NCI-H82 treated with DMSO at 0.1 percent for 48 hours (cell line): ENCODE data around the gene LUC7L2.
A peak's percentile ranks its signal among the peaks of the same experiment; 100 is the strongest.
"Not testable (repeated sequence)": the region's sequence is repeated elsewhere in the genome, so short reads cannot be mapped to it uniquely, and the experiment has no call there.

Experiments used
- DNase-seq: peaks from one replicate; lab custom pipeline; 2025; ENCODE audit not compliant: unreplicated experiment; lab: John Stamatoyannopoulos, UW

The LUC7L2 gene

DNA sequence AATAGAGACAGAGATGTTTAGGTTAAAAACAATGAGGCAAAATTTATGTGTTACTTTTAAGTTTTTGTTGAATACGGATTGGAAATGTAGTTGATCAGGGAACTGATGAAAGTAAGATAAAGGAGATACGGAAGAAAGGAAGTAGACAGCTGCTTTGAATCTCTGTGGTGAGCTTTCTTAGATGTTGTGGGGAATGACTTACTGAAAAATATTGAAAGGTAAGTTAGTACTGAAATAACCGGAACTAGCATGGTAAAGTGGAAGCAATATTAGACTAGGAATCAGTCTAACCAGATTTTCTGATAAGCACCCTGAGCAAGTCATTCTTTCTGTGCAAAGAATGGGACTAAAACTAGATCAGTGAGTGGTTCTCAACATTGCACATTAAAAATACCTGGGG lies 34.8 kb downstream of the LUC7L2 start:
- DNase-seq, result no peak

- DNase-seq, result no peak
These were observed 36.7 kb downstream of the LUC7L2 start for GRCh38 chr7:139396323-139396951.

DNA sequence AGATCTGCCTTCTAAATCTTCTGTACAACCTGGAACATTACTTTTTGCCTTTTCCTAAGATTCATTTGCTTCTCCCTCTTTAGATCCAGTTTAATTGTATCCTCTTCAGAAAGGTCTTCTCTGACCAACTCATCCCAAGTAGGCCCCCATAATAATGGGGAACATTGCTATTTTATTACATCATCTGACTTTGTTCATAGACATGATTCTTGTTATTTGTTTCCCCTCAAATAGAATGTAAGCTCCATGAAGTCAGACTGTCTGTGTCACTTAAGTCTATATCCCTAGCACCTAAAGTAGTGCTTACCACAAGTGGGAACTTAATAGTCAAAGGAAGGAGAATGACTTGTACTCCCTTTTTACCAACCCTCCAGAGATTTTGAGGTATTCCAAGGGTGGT lies 37.5 kb downstream of the LUC7L2 start:
- no peak for DNase-seq

DNA sequence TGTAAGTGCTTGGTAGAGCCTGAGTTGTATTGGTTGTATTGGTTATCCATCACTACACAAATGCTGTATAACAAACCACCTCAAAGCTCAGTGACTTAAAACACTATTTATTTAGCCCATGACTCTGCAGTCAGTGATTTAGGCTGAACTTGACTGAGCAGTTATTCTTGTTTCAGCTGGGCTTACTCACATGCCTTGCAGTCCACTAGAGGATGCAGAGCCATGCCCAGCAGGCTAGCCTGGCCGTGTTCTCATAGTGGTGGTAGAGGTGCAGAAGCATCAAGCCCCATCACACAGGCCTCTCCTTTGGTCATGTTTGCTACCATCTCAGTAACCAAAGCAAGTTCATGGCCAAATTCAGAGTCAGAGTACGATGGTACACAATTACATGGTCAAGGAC lies 43.9 kb downstream of the LUC7L2 start:
- no peak for DNase-seq

GRCh38 chr7:139407555-139407954 lies 47.9 kb downstream of the LUC7L2 start:
- no peak for DNase-seq

DNA sequence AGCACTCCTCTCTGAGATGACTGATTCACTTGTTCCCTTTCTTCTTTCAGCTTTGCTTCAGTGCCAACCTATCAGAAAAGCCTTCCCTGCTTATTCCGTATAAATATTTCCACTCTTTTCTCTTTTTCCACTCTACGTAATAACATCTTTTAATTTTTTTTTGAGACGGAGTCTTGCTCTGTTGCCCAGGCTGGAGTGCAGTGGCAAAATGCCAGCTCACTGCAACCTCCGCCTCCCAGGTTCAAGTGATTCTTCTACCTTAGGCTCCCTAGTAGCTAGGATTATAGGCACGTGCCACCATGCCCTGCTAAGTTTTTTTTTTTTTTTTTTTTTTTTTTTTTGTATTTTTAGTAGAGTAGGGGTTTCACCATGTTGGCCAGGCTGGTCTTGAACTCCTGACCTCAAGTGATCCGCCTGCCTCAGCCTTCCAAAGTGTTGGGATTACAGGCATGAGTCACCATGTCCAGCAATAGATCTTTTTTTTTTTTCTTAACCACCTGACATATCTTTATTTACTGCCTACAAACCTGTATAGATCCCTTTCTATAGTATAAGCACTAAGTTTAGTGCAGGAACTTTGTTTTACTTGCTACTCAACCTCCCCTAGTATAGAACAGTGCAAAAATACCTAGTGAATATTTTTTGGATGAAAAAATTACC lies 55.2 kb downstream of the LUC7L2 start:
- DNase-seq, result not testable (repeated sequence)

GRCh38 chr7:139416405-139416804 lies 56.7 kb downstream of the LUC7L2 start:
- DNase-seq, result no peak

GRCh38 chr7:139417478-139417877 lies 57.8 kb downstream of the LUC7L2 start:
- no peak for DNase-seq

DNA sequence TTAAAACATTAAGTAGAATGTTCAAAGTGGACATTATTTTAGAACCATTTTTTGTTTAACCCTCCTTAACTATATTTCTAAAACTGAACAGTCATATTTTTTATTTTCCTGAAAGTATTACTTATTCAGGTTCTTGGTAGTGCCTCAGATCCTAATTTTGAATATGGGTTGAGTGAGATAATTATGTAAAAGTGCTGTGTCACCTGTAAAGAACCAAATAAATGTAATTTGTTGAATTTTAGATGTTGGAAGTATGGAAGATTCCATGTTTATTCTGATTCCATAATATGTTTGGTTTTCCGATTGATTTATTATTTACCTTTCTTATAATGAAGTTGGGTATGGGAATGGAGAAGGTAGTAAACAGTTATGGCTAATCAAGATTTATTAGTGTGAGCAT lies 61.4 kb downstream of the LUC7L2 start:
- no peak for DNase-seq

- DNase-seq, result no peak
These were observed 62.4 kb downstream of the LUC7L2 start for GRCh38 chr7:139422126-139422525.

DNA sequence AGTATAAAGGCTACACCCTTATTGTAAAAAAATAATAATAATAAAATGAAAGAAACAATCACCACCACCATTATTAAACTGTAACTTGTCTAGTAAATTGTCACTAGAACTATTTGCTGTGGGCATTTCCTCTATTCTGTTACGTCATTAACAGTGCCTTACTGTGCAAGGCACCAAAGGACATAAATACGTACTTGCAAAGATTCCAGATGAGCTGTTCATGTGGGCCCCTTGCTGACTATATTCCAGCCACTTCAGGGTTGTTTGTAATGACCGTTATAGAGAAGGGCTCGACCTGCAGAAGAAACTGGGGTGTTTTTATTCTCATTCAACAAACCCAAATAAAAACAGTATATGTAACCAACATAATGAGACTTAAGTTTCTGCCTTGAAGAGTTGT lies 63.4 kb downstream of the LUC7L2 start:
- DNase-seq, result no peak

- DNase-seq, result no peak
These were observed 64.3 kb downstream of the LUC7L2 start for GRCh38 chr7:139424004-139424403.

- not testable (repeated sequence) for DNase-seq
These were observed 66.0 kb downstream of the LUC7L2 start for GRCh38 chr7:139425701-139426100.

DNA sequence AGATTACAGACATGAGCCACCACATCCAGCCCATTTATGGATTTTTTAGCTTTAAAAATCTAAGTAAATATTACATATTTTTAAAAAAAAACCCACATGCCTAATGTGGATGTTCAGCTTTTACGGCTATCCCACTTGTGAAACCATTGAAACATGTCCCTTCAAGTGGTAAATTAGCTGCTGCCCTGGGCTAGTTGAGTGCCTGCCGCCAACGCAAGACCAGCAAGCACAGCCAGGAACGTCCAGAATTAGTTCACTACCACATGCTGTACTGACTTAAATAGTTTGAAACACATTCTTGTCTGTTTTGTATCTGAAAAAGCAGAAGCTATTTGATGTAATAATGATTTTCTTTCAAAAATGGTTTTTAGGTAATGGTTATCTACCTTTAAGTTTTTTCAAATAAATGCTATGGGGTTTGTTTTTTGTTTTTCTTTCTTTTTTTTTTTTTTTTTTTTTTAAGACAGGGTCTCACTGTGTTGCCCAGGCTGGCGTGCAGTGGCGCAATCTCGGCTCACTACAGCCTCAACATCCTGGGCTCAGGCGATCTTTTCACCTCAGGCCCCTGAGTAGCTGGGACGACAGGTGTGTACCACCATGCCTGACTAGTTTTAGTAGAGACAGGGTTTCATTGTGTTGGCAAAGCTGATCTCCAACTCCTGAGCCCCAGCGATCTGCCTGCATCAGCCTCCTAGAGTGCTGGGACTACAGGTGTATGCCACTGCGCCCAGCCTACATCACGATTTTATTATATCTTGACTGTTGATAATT lies 66.7 kb downstream of the LUC7L2 start:
- no peak for DNase-seq

GRCh38 chr7:139427029-139427420 lies 67.3 kb downstream of the LUC7L2 start:
- no peak for DNase-seq

GRCh38 chr7:139427788-139428187 lies 68.1 kb downstream of the LUC7L2 start:
- DNase-seq, result no peak

DNA sequence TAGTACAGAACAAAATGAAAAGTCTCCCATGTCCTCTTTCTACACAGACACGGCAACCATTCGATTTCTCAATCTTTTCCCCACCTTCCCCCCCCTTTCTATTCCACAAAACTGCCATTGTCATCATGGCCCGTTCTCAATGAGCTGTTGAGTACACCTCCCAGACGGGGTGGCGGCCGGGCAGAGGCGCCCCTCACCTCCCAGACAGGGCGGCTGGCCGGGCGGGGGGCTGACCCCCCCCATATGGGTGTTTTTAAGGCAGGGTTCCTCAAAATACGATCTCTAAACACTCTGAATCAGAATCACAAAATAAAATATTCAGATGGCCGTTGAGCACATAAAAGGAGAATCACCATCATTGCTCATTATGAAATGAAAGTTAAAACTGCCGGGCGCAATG lies 70.0 kb downstream of the LUC7L2 start:
- DNase-seq, result not testable (repeated sequence)

GRCh38 chr7:139430443-139430842 lies 70.7 kb downstream of the LUC7L2 start:
- DNase-seq, result peak; percentile 14

DNA sequence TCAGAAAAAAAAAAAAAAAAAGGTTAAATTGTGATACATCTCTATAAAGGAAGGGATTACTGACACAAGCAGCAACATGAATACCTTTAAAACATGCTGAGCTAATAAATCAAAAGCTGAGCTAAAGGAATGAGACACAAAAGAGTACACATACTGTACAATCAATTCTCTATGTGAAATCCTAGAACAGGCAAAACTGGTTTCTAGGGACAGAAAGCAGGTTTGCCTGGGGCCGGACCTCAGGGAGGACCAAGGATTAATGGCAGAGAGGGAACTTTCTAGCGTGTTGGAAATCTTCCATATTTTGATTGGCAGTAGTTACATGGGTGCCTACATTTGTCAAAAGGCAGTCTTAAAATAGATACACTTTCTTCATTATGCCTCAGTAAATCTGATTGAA lies 71.3 kb downstream of the LUC7L2 start:
- DNase-seq, result no peak

GRCh38 chr7:139431459-139431858 lies 71.8 kb downstream of the LUC7L2 start:
- DNase-seq, result no peak

GRCh38 chr7:139436806-139437205 lies 77.1 kb downstream of the LUC7L2 start:
- DNase-seq, result no peak

DNA sequence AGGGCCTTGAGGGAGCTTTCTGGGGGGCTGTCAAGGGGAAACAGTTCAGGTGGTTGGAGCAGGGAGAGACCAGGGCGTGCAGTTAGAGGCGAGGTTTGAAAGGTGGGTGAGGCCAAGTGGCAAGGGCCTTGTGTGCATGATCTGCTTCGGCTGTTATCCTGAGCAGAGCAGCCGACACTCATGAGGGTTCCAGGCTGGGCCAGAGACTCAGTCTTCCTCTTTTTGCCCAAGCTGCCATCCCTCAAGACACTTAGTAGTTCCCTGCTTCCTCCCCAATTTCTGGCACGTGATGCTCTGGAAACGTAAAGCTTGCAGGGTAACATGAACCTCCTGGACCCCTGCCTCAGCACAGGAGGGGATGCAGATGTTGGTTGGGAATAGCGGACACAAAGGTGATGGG lies 79.7 kb downstream of the LUC7L2 start:
- no peak for DNase-seq
